Neuronal stem cell (in vitro differentiated cells): ENCODE data around the gene CAPZB.

ENCODE experiments used
- DNase-seq: peaks from one replicate; pipeline ENCODE4 v3.0.0-alpha.2; 2013; ENCODE audit warnings: low spot score
- H2AFZ ChIP-seq: one replicate; pipeline ENCODE4 v1.6.1; 2013; ENCODE audit warnings: mild to moderate bottlenecking, low read length, inconsistent platforms
- H2AK5ac ChIP-seq: 2 replicates; pipeline ENCODE4 v1.6.1; 2013; ENCODE audit warnings: low read depth, mild to moderate bottlenecking, inconsistent platforms, low read length, moderate library complexity, mixed read lengths
- H2BK120ac ChIP-seq: 2 replicates; pipeline ENCODE4 v1.6.1; 2013; ENCODE audit warnings: low read depth, mild to moderate bottlenecking, inconsistent platforms, low read length, moderate library complexity, mixed read lengths
- H2BK12ac ChIP-seq: one replicate; pipeline ENCODE4 v1.6.1; 2013; ENCODE audit warnings: low read length, inconsistent platforms
- H2BK15ac ChIP-seq: 2 replicates; pipeline ENCODE4 v1.6.1; 2013; ENCODE audit warnings: mild to moderate bottlenecking, low read length, inconsistent platforms, mixed read lengths
- H2BK5ac ChIP-seq: one replicate; pipeline ENCODE4 v1.6.1; 2013; ENCODE audit warnings: inconsistent platforms, mild to moderate bottlenecking, low read length, moderate library complexity
- H3K14ac ChIP-seq: one replicate; pipeline ENCODE4 v1.6.1; 2013; ENCODE audit warnings: low read length, inconsistent platforms
- H3K18ac ChIP-seq: 2 replicates; pipeline ENCODE4 v1.6.1; 2013; ENCODE audit warnings: low read length, inconsistent platforms
- H3K23ac ChIP-seq: 2 replicates; pipeline ENCODE4 v1.6.1; 2013; ENCODE audit warnings: low read depth, mild to moderate bottlenecking, mixed read lengths, low read length, inconsistent platforms; ENCODE audit not compliant: poor library complexity
- H3K27ac ChIP-seq: replicated peaks from 3 replicates; pipeline ENCODE4 v1.5.1; 2013; ENCODE audit warnings: low read length, inconsistent platforms
- H3K27me3 ChIP-seq, 3 experiments: 2 replicates each; pipeline ENCODE4 v1.6.1; 2013; ENCODE audit warnings: low read length in 3 of 3, mild to moderate bottlenecking in 2 of 3, inconsistent platforms in 1 of 3, low read depth in 1 of 3, mixed read lengths in 1 of 3, moderate library complexity in 1 of 3; ENCODE audit not compliant: control insufficient read depth in 3 of 3, insufficient read depth in 3 of 3
- H3K36me3 ChIP-seq, 2 donors: replicated peaks in 1 of 2; 2 replicates each; pipeline ENCODE4 v1.6.1; 2013; ENCODE audit warnings: low read length in 2 of 2; ENCODE audit not compliant: control insufficient read depth in 2 of 2, insufficient read depth in 2 of 2
- H3K4ac ChIP-seq: 2 replicates; pipeline ENCODE4 v1.6.1; 2013; ENCODE audit warnings: inconsistent platforms, mild to moderate bottlenecking, low read length, moderate library complexity
- H3K4me1 ChIP-seq, 2 donors: 1 replicate in 1 of 2; 2 replicates in 1 of 2; pipeline ENCODE4 v1.6.1; 2013; ENCODE audit warnings: low read length in 2 of 2, low read depth in 1 of 2; ENCODE audit not compliant: control insufficient read depth in 2 of 2, insufficient read depth in 1 of 2
- H3K4me2 ChIP-seq: one replicate; pipeline ENCODE4 v1.6.1; 2013; ENCODE audit warnings: mild to moderate bottlenecking, low read length, inconsistent platforms; ENCODE audit not compliant: insufficient read depth, poor library complexity, severe bottlenecking
- H3K4me3 ChIP-seq, 2 donors: 2 replicates each; pipeline ENCODE4 v1.5.1; 2013; ENCODE audit warnings: low read length in 2 of 2, mild to moderate bottlenecking in 2 of 2, inconsistent platforms in 1 of 2, moderate library complexity in 1 of 2
- H3K79me1 ChIP-seq: one replicate; pipeline ENCODE4 v1.6.1; 2013; ENCODE audit warnings: low read depth, mild to moderate bottlenecking, inconsistent platforms, low read length, moderate library complexity
- H3K9ac ChIP-seq: one replicate; pipeline ENCODE4 v1.6.1; 2013; ENCODE audit warnings: mild to moderate bottlenecking, low read depth, low read length, inconsistent platforms; ENCODE audit not compliant: poor library complexity
- H3K9me3 ChIP-seq, 2 donors: replicated peaks in 1 of 2; 2 replicates each; pipeline versions ENCODE3 to v1.6.1; 2013; ENCODE audit warnings: low read length in 2 of 2, mild to moderate bottlenecking in 2 of 2, inconsistent platforms in 1 of 2, low read depth in 1 of 2, mixed read lengths in 1 of 2, moderate library complexity in 1 of 2; ENCODE audit not compliant: control insufficient read depth in 2 of 2, insufficient read depth in 1 of 2
- H4K8ac ChIP-seq: one replicate; pipeline ENCODE4 v1.6.1; 2013; ENCODE audit warnings: low read depth, mild to moderate bottlenecking, inconsistent platforms, low read length, moderate library complexity
- H4K91ac ChIP-seq: one replicate; pipeline ENCODE4 v1.6.1; 2013; ENCODE audit warnings: low read length, low read depth, mild to moderate bottlenecking, inconsistent platforms; ENCODE audit not compliant: poor library complexity
- WGBS, 2 donors: extraction: QIAGEN DNeasy Blood & Tissue Kit; methylation state at CpG; one replicate each; pipeline ENCODE4 v1.1.7; 2013; ENCODE audit warnings: missing lambda C conversion rate in 2 of 2, mixed read lengths in 1 of 2; ENCODE audit not compliant: insufficient read length in 2 of 2, insufficient replicate concordance in 1 of 2; ENCODE audit errors: extremely low coverage in 2 of 2; 5-methylcytosine and 5-hydroxymethylcytosine counted together

CAPZB gene

DNA sequence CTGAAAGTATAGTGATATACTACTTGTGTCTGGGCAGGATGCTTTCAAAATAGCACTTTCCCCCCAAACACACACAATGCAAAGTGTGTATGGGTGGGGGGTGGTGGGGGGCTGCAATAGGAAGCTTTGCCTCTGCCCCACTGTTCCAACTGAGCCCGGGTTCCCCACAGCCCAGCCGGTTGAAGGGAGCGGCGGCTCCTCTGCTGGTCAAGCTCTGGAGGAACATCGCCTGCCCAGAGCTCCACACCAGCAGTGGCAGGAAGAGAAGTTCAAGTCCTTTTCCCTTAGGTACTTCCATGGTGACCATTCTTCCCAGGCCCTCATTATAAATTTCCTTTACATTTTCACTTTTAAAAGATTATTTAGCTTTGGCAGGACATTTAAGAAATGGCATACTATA, 74.9 kb downstream of the CAPZB start:
- H4K91ac ChIP-seq = no peak overlapping the region
- peaks cover 2% of the 10 kb centered on the region for H3K79me1 ChIP-seq
- no peaks in the 10 kb centered on the region for H3K27me3 ChIP-seq
- H2BK15ac ChIP-seq = no peak overlapping the region
- no peak overlapping the region for H3K18ac ChIP-seq
- no peak overlapping the region for H2BK12ac ChIP-seq
- H3K27ac ChIP-seq = no peak overlapping the region
- H3K23ac ChIP-seq = no peak overlapping the region
- H3K4ac ChIP-seq = no peak overlapping the region
- H2BK5ac ChIP-seq = no peak overlapping the region
- no peak overlapping the region for H2BK120ac ChIP-seq
- no peak overlapping the region for H3K4me3 ChIP-seq
- H3K4me2 ChIP-seq = no peak overlapping the region
- WGBS, 2 donors = no CpG with 5 or more reads among the region's 5 CpGs
- no peak overlapping the region for H2AFZ ChIP-seq
- no peaks in the 10 kb centered on the region for H3K9me3 ChIP-seq
- H3K4me1 ChIP-seq = peaks cover 16 to 42% of the 10 kb centered on the region in 2 donors
- no peak overlapping the region for H2AK5ac ChIP-seq
- no peak overlapping the region for H4K8ac ChIP-seq
- peaks cover 0 to 18% of the 10 kb centered on the region in 2 donors for H3K36me3 ChIP-seq
- no peak overlapping the region for H3K9ac ChIP-seq
- DNase-seq = no peak
- no peak overlapping the region for H3K14ac ChIP-seq

GRCh38 chr1:19409477-19410341, 75.6 kb downstream of the CAPZB start:
- H2AFZ ChIP-seq = no peak overlapping the region
- H4K8ac ChIP-seq = no peak overlapping the region
- no peak overlapping the region for H4K91ac ChIP-seq
- no peak overlapping the region for H2BK5ac ChIP-seq
- peaks cover 0 to 16% of the 10 kb centered on the region in 2 donors for H3K36me3 ChIP-seq
- no peak overlapping the region for H3K4me2 ChIP-seq
- H2BK12ac ChIP-seq = no peak overlapping the region
- H2BK15ac ChIP-seq = no peak overlapping the region
- DNase-seq = no peak
- H2BK120ac ChIP-seq = no peak overlapping the region
- no peak overlapping the region for H3K27ac ChIP-seq
- no peak overlapping the region for H3K4ac ChIP-seq
- H3K18ac ChIP-seq = no peak overlapping the region
- H3K9ac ChIP-seq = no peak overlapping the region
- no peaks in the 10 kb centered on the region for H3K79me1 ChIP-seq
- no peak overlapping the region for H2AK5ac ChIP-seq
- H3K27me3 ChIP-seq = no peaks in the 10 kb centered on the region
- no peaks in the 10 kb centered on the region for H3K9me3 ChIP-seq
- H3K14ac ChIP-seq = no peak overlapping the region
- H3K4me3 ChIP-seq = no peak overlapping the region
- H3K4me1 ChIP-seq = peaks cover 17 to 42% of the 10 kb centered on the region in 2 donors
- no peak overlapping the region for H3K23ac ChIP-seq
- no CpG with 5 or more reads among the region's 7 CpGs for WGBS, 2 donors

- no CpG with 5 or more reads among the region's 8 CpGs for WGBS, 2 donors
Measured at GRCh38 chr1:19407494-19408096, 77.7 kb downstream of the CAPZB start.

DNA sequence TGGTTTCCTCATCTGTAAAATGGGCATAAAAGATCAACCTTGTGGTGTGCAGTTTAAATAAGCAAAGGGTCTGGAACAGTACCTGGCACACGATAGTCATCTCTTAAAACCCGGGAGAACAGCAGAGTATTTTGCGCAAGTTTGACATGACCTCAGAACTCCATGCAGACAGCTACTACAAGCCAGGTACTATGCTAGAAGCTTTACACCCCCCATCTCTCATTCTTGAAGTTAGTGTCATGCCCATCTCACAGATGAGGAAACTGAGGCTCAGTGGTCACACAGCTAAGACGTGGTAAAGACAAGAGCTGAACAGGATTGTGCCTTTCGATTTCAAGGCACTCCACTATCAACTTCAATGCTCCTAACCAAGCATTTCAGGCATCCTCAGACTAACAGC, 78.7 kb downstream of the CAPZB start:
- Histone ChIP-seq H2BK12ac (no peak overlapping the region), H2BK5ac (peak overlapping the region; percentile 8), H3K9me3 (no peaks in the 10 kb centered on the region), H3K79me1 (peaks cover 2% of the 10 kb centered on the region), H3K27ac (peak overlapping the region; percentile 96), H3K4me1 (peaks cover 23 to 52% of the 10 kb centered on the region in 2 donors), H3K9ac (no peak overlapping the region), H3K36me3 (peaks cover 0 to 13% of the 10 kb centered on the region in 2 donors), H2AK5ac (no peak overlapping the region), H3K4me2 (no peak overlapping the region), H3K18ac (peak overlapping the region; percentile 8), H3K4me3 (no peak overlapping the region), H3K4ac (no peak overlapping the region), H3K23ac (no peak overlapping the region), H4K91ac (no peak overlapping the region), H2AFZ (no peak overlapping the region), H3K27me3 (no peaks in the 10 kb centered on the region), H2BK120ac (no peak overlapping the region), H2BK15ac (no peak overlapping the region), H4K8ac (no peak overlapping the region), H3K14ac (no peak overlapping the region)
- whole genome bisulfite sequencing, 2 donors = no CpG with 5 or more reads among the region's 5 CpGs
- no peak for DNase-seq

More at GRCh38 chr1:19407494-19408096, 77.7 kb downstream of the CAPZB start:
- no peak overlapping the region for H2AK5ac ChIP-seq
- H4K91ac ChIP-seq = no peak overlapping the region
- H3K27ac ChIP-seq = peak overlapping the region; percentile 96
- H4K8ac ChIP-seq = no peak overlapping the region
- no peak overlapping the region for H3K23ac ChIP-seq
- no peaks in the 10 kb centered on the region for H3K79me1 ChIP-seq
- no peak overlapping the region for H3K14ac ChIP-seq
- no peak overlapping the region for H3K4me3 ChIP-seq
- H2BK12ac ChIP-seq = no peak overlapping the region
- H3K4me1 ChIP-seq = peaks cover 23 to 44% of the 10 kb centered on the region in 2 donors
- no peak for DNase-seq
- peaks cover 0 to 13% of the 10 kb centered on the region in 2 donors for H3K36me3 ChIP-seq
- H2BK15ac ChIP-seq = peak overlapping the region; percentile 13
- H2BK5ac ChIP-seq = peak overlapping the region; percentile 68
- H3K18ac ChIP-seq = peak overlapping the region; percentile 76
- H3K4me2 ChIP-seq = no peak overlapping the region
- no peak overlapping the region for H3K4ac ChIP-seq
- H2AFZ ChIP-seq = no peak overlapping the region
- no peaks in the 10 kb centered on the region for H3K27me3 ChIP-seq
- H3K9ac ChIP-seq = no peak overlapping the region
- H2BK120ac ChIP-seq = no peak overlapping the region
- H3K9me3 ChIP-seq = no peaks in the 10 kb centered on the region
